OCI-LY1 (cell line): Measurements from ENCODE around the gene ATG5.
"Not testable (repeated sequence)": the region's sequence is repeated elsewhere in the genome, so short reads cannot be mapped to it uniquely, and the experiment has no call there.

Source experiments
- H2AFZ ChIP-seq: fragments of 200-600 bp; sonication (generic), shearing (Covaris generic); 2 replicates; pipeline ENCODE4 v1.6.0; 2014; ENCODE audit warnings: antibody characterized with exemption, mild to moderate bottlenecking, low read length
- H3F3A ChIP-seq: fragments of 200-600 bp; sonication (generic), shearing (Covaris generic); 2 replicates; pipeline ENCODE4 v1.6.0; 2014; ENCODE audit warnings: mild to moderate bottlenecking, antibody characterized with exemption, low read length, moderate library complexity; ENCODE audit not compliant: insufficient read depth
- H3K27ac ChIP-seq: fragments of 200-600 bp; sonication (generic); 2 replicates; pipeline ENCODE4 v1.5.1; 2014; ENCODE audit warnings: low read length, mixed run types, mild to moderate bottlenecking, low read depth; ENCODE audit not compliant: poor library complexity, severe bottlenecking
- H3K27me3 ChIP-seq: fragments of 200-600 bp; sonication (generic); 2 replicates; pipeline ENCODE4 v1.6.0; 2014; ENCODE audit warnings: antibody characterized with exemption, mild to moderate bottlenecking, low read length, moderate library complexity; ENCODE audit not compliant: insufficient read depth
- H3K36me3 ChIP-seq: fragments of 200-600 bp; sonication (generic); 2 replicates; pipeline ENCODE4 v1.6.1; 2014; ENCODE audit warnings: mild to moderate bottlenecking, antibody characterized with exemption, low read length, moderate library complexity, mixed read lengths; ENCODE audit not compliant: insufficient read depth
- H3K4me1 ChIP-seq: fragments of 200-600 bp; sonication (generic); 2 replicates; pipeline ENCODE4 v1.5.1; 2014; ENCODE audit warnings: mild to moderate bottlenecking, low read length, moderate library complexity; ENCODE audit not compliant: insufficient read depth, severe bottlenecking
- H3K4me2 ChIP-seq: fragments of 200-600 bp; sonication (generic), shearing (Covaris generic); 2 replicates; pipeline ENCODE4 v1.6.1; 2014; ENCODE audit warnings: low read length
- H3K4me3 ChIP-seq: fragments of 200-600 bp; sonication (generic); 2 replicates; pipeline ENCODE4 v1.5.1; 2014; ENCODE audit warnings: low read length, low read depth, mild to moderate bottlenecking, mixed read lengths; ENCODE audit not compliant: poor library complexity, severe bottlenecking
- H3K79me2 ChIP-seq: fragments of 200-600 bp; shearing (Covaris generic); 2 replicates; pipeline ENCODE4 v1.6.1; 2016; ENCODE audit warnings: mixed run types, low read length, mixed read lengths; ENCODE audit not compliant: insufficient read depth
- H3K9ac ChIP-seq: fragments of 200-600 bp; sonication (generic), shearing (Covaris generic); 2 replicates; pipeline ENCODE4 v1.6.1; 2014; ENCODE audit warnings: mild to moderate bottlenecking, low read length, mixed read lengths
- H3K9me2 ChIP-seq: fragments of 200-600 bp; sonication (generic), shearing (Covaris generic); 2 replicates; pipeline ENCODE4 v1.6.1; 2014; ENCODE audit warnings: low read depth, mild to moderate bottlenecking, low read length, mixed read lengths
- H3K9me3 ChIP-seq: fragments of 200-600 bp; shearing (Covaris generic); 2 replicates; pipeline ENCODE4 v1.6.1; 2014; ENCODE audit warnings: low read length, mixed read lengths
- H4K20me1 ChIP-seq: fragments of 200-600 bp; sonication (generic), shearing (Covaris generic); 2 replicates; pipeline ENCODE4 v1.6.0; 2016; ENCODE audit warnings: mild to moderate bottlenecking, low read length; ENCODE audit not compliant: insufficient read depth
- CTCF ChIP-seq: fragments of 200-600 bp; sonication (generic), shearing (Covaris generic); IDR thresholded peaks from 2 replicates; pipeline ENCODE4 v1.5.1; 2017; ENCODE audit warnings: mild to moderate bottlenecking, antibody characterized with exemption, low read length, moderate library complexity, mixed read lengths
- EZH2 ChIP-seq: fragments of 200-600 bp; sonication (generic), shearing (Covaris generic); IDR thresholded peaks from 2 replicates; pipeline ENCODE4 v1.8.0; 2017; ENCODE audit warnings: borderline replicate concordance, mixed run types, mild to moderate bottlenecking, antibody characterized with exemption, low read length, moderate library complexity, mixed read lengths

Gene ATG5

GRCh38 chr6:106264433-106264832 lies 61.1 kb downstream of the ATG5 start:
- not testable (repeated sequence) for H3K9ac ChIP-seq

GRCh38 chr6:106259748-106260147 lies 65.8 kb downstream of the ATG5 start:
- not testable (repeated sequence) for H3K9me3 ChIP-seq, H3K9me2 ChIP-seq, H3K4me3 ChIP-seq, H3K4me2 ChIP-seq, H3K9ac ChIP-seq, H3K27ac ChIP-seq, H2AFZ ChIP-seq, H3K27me3 ChIP-seq, H4K20me1 ChIP-seq, H3K79me2 ChIP-seq, H3F3A ChIP-seq, H3K4me1 ChIP-seq
- H3K36me3 ChIP-seq, result peaks cover 14% of the 10 kb centered on the region

More at GRCh38 chr6:106264433-106264832, 61.1 kb downstream of the ATG5 start:
- H3K27me3 ChIP-seq, H3F3A ChIP-seq, H3K79me2 ChIP-seq, H3K9me3 ChIP-seq, H4K20me1 ChIP-seq, H2AFZ ChIP-seq, H3K4me3 ChIP-seq, H3K27ac ChIP-seq, H3K9me2 ChIP-seq, H3K4me2 ChIP-seq, H3K4me1 ChIP-seq: not testable (repeated sequence)
- H3K36me3 ChIP-seq, result peaks cover 14% of the 10 kb centered on the region

- H3K9ac ChIP-seq, result no peak overlapping the region
- no peaks in the 10 kb centered on the region for H3K27me3 ChIP-seq
- no peak overlapping the region for H3K27ac ChIP-seq
- H3K9me2 ChIP-seq, result no peaks in the 10 kb centered on the region
- H3K79me2 ChIP-seq, result no peaks in the 10 kb centered on the region
- no peaks in the 10 kb centered on the region for H3F3A ChIP-seq
- H2AFZ ChIP-seq, result no peak overlapping the region
- H3K4me3 ChIP-seq, result no peak overlapping the region
- no peaks in the 10 kb centered on the region for H3K9me3 ChIP-seq
- H3K4me2 ChIP-seq, result no peak overlapping the region
- H3K4me1 ChIP-seq, result no peaks in the 10 kb centered on the region
- no peaks in the 10 kb centered on the region for H4K20me1 ChIP-seq
- no peak for TF ChIP-seq CTCF
- peaks cover 14% of the 10 kb centered on the region for H3K36me3 ChIP-seq
Measured at GRCh38 chr6:106258726-106259125, 66.8 kb downstream of the ATG5 start.

GRCh38 chr6:106257195-106257594 lies 68.4 kb downstream of the ATG5 start:
- H3F3A ChIP-seq, result no peaks in the 10 kb centered on the region
- H3K9me3 ChIP-seq, result no peaks in the 10 kb centered on the region
- H2AFZ ChIP-seq, result no peak overlapping the region
- H3K9me2 ChIP-seq, result no peaks in the 10 kb centered on the region
- H3K36me3 ChIP-seq, result peaks cover 7% of the 10 kb centered on the region; the same call in 1 of the 2 replicates
- H3K4me1 ChIP-seq, result no peaks in the 10 kb centered on the region
- TF ChIP-seq CTCF (no peak), EZH2 (no peak)
- no peak overlapping the region for H3K9ac ChIP-seq
- H3K4me2 ChIP-seq, result no peak overlapping the region
- H4K20me1 ChIP-seq, result no peaks in the 10 kb centered on the region
- H3K79me2 ChIP-seq, result no peaks in the 10 kb centered on the region
- no peaks in the 10 kb centered on the region for H3K27me3 ChIP-seq
- no peak overlapping the region for H3K27ac ChIP-seq
- no peak overlapping the region for H3K4me3 ChIP-seq
